ENCODE data around the gene FGFBP3.

FGFBP3 gene

GRCh38 chr10:91931526-91932190 lies 22.4 kb upstream of the FGFBP3 start:
- TF ChIP-seq CTCF (IDR thresholded peaks at IDR 0.05), result no peak
- Histone ChIP-seq H2AFZ (no peak overlapping the region), H3K9me3 (ENCODE audit: control insufficient read depth, low read length) (no peaks in the 10 kb centered on the region), H3K9ac (no peak overlapping the region), H3K4me2 (ENCODE audit: low read length) (no peak overlapping the region), H3K79me2 (peaks cover 51% of the 10 kb centered on the region), H3K36me3 (ENCODE audit: control insufficient read depth, insufficient read depth, low read length) (no peaks in the 10 kb centered on the region), H3K4me1 (peaks cover 2% of the 10 kb centered on the region), H3K27me3 (ENCODE audit: control insufficient read depth, insufficient read depth, low read length) (no peaks in the 10 kb centered on the region), H3K4me3 (ENCODE audit: low read depth, low read length) (no peak overlapping the region), H3K27ac (no peak overlapping the region)

GRCh38 chr10:91930939-91931338 lies 21.7 kb upstream of the FGFBP3 start:
- H3K4me1 ChIP-seq, result peaks cover 2% of the 10 kb centered on the region
- peaks cover 52% of the 10 kb centered on the region for H3K79me2 ChIP-seq
- H3K36me3 ChIP-seq (ENCODE audit: control insufficient read depth, insufficient read depth, low read length), result no peaks in the 10 kb centered on the region
- no peak for TF ChIP-seq CTCF (IDR thresholded peaks at IDR 0.05)
- no peak overlapping the region for H2AFZ ChIP-seq
- no peaks in the 10 kb centered on the region for H3K9me3 ChIP-seq (ENCODE audit: control insufficient read depth, low read length)
- H3K4me2 ChIP-seq (ENCODE audit: low read length), result no peak overlapping the region
- H3K9ac ChIP-seq, result no peak overlapping the region
- H3K4me3 ChIP-seq (ENCODE audit: low read depth, low read length), result no peak overlapping the region
- no peaks in the 10 kb centered on the region for H3K27me3 ChIP-seq (ENCODE audit: control insufficient read depth, insufficient read depth, low read length)
- no peak overlapping the region for H3K27ac ChIP-seq

GRCh38 chr10:91925022-91925320 lies 15.7 kb upstream of the FGFBP3 start:
- TF ChIP-seq CTCF (IDR thresholded peaks at IDR 0.05), result no peak
- Histone ChIP-seq H3K4me2 (ENCODE audit: low read length) (peak overlapping the region; percentile 73), H2AFZ (no peak overlapping the region), H3K4me1 (peaks cover 5% of the 10 kb centered on the region), H3K36me3 (ENCODE audit: control insufficient read depth, insufficient read depth, low read length) (no peaks in the 10 kb centered on the region), H3K9ac (no peak overlapping the region), H3K79me2 (peaks cover 44% of the 10 kb centered on the region), H3K27me3 (ENCODE audit: control insufficient read depth, insufficient read depth, low read length) (no peaks in the 10 kb centered on the region), H3K27ac (no peak overlapping the region), H3K9me3 (ENCODE audit: control insufficient read depth, low read length) (no peaks in the 10 kb centered on the region), H3K4me3 (ENCODE audit: low read depth, low read length) (peak overlapping the region; percentile 83)

GRCh38 chr10:91924212-91925021 lies 15.1 kb upstream of the FGFBP3 start:
- H3K36me3 ChIP-seq (ENCODE audit: control insufficient read depth, insufficient read depth, low read length), result no peaks in the 10 kb centered on the region
- H3K4me2 ChIP-seq (ENCODE audit: low read length), result peak overlapping the region; percentile 73
- H3K27ac ChIP-seq, result peak overlapping the region; percentile 89
- peak overlapping the region; percentile 93 for H2AFZ ChIP-seq
- no peak for TF ChIP-seq CTCF (IDR thresholded peaks at IDR 0.05)
- H3K27me3 ChIP-seq (ENCODE audit: control insufficient read depth, insufficient read depth, low read length), result no peaks in the 10 kb centered on the region
- H3K9me3 ChIP-seq (ENCODE audit: control insufficient read depth, low read length), result no peaks in the 10 kb centered on the region
- H3K79me2 ChIP-seq, result peaks cover 44% of the 10 kb centered on the region
- H3K9ac ChIP-seq, result peak overlapping the region; percentile 68
- H3K4me1 ChIP-seq, result peaks cover 5% of the 10 kb centered on the region
- peak overlapping the region; percentile 83 for H3K4me3 ChIP-seq (ENCODE audit: low read depth, low read length)

Measured in parathyroid adenoma (tissue), 2 donors.